H9 (cell line): ENCODE data around the gene LYSMD3. TPM values are rescaled to one million over a fixed set of nuclear protein-coding genes. Genes with fewer than 3 reads are reported as not detected.

Experiments used
- DNase-seq: peaks from one replicate; pipeline ENCODE4 v3.0.0-alpha.2; 2017
- H2AFZ ChIP-seq: one replicate; pipeline ENCODE4 v1.6.1; 2013; ENCODE audit warnings: mild to moderate bottlenecking, low read length, control low read depth, moderate library complexity
- H2AK5ac ChIP-seq: 2 replicates; pipeline ENCODE4 v1.6.1; 2013; ENCODE audit warnings: low read length, control low read depth, mixed read lengths; ENCODE audit not compliant: insufficient read length
- H2BK120ac ChIP-seq: one replicate; pipeline ENCODE4 v1.6.1; 2013; ENCODE audit warnings: low read depth, mild to moderate bottlenecking, low read length, control low read depth, inconsistent platforms; ENCODE audit not compliant: poor library complexity, severe bottlenecking
- H2BK12ac ChIP-seq: 2 replicates; pipeline ENCODE4 v1.6.1; 2013; ENCODE audit warnings: low read length, control low read depth, mixed read lengths, low read depth; ENCODE audit not compliant: insufficient read length
- H2BK15ac ChIP-seq: 2 replicates; pipeline ENCODE4 v1.6.1; 2013; ENCODE audit warnings: low read depth, low read length, control low read depth
- H2BK20ac ChIP-seq: one replicate; pipeline ENCODE4 v1.6.1; 2013; ENCODE audit warnings: low read depth, mild to moderate bottlenecking, low read length, control low read depth, inconsistent platforms; ENCODE audit not compliant: poor library complexity, severe bottlenecking
- H2BK5ac ChIP-seq: 2 replicates; pipeline ENCODE4 v1.6.1; 2013; ENCODE audit warnings: low read length, control low read depth, mixed read lengths; ENCODE audit not compliant: insufficient read length
- H3K14ac ChIP-seq: 2 replicates; pipeline ENCODE4 v1.6.1; 2013; ENCODE audit warnings: low read length, control low read depth; ENCODE audit not compliant: insufficient read depth
- H3K18ac ChIP-seq: 2 replicates; pipeline ENCODE4 v1.6.1; 2013; ENCODE audit warnings: low read depth, mild to moderate bottlenecking, mixed read lengths, low read length, control low read depth; ENCODE audit not compliant: insufficient read length
- H3K23ac ChIP-seq: 2 replicates; pipeline ENCODE4 v1.6.1; 2013; ENCODE audit warnings: low read length, control low read depth, mixed read lengths, low read depth; ENCODE audit not compliant: insufficient read length
- H3K23me2 ChIP-seq: 2 replicates; pipeline ENCODE4 v1.6.1; 2013; ENCODE audit warnings: low read depth, mild to moderate bottlenecking, mixed read lengths, low read length, control low read depth; ENCODE audit not compliant: insufficient read length, poor library complexity, severe bottlenecking
- H3K27ac ChIP-seq: 2 replicates; pipeline ENCODE4 v1.5.1; 2013; ENCODE audit warnings: low read length, control low read depth, mixed read lengths, low read depth; ENCODE audit not compliant: insufficient read length
- H3K27me3 ChIP-seq: 2 replicates; pipeline ENCODE4 v1.6.1; 2013; ENCODE audit warnings: low read length, control low read depth, inconsistent platforms; ENCODE audit not compliant: insufficient read depth
- H3K4ac ChIP-seq: 2 replicates; pipeline ENCODE4 v1.6.1; 2013; ENCODE audit warnings: low read depth, mild to moderate bottlenecking, control low read depth, inconsistent platforms, low read length, moderate library complexity
- H3K4me1 ChIP-seq: 2 replicates; pipeline ENCODE4 v1.6.1; 2013; ENCODE audit warnings: low read length, control low read depth, inconsistent platforms; ENCODE audit not compliant: insufficient read depth
- H3K4me2 ChIP-seq: 2 replicates; pipeline ENCODE4 v1.6.1; 2013; ENCODE audit warnings: low read length, control low read depth, mixed read lengths; ENCODE audit not compliant: insufficient read length, insufficient read depth
- H3K56ac ChIP-seq: 2 replicates; pipeline ENCODE4 v1.6.1; 2013; ENCODE audit warnings: low read depth, mild to moderate bottlenecking, mixed read lengths, low read length, control low read depth; ENCODE audit not compliant: insufficient read length
- H3K79me1 ChIP-seq: 2 replicates; pipeline ENCODE4 v1.6.1; 2013; ENCODE audit warnings: low read depth, mild to moderate bottlenecking, moderate library complexity, low read length, control low read depth, inconsistent platforms; ENCODE audit not compliant: insufficient read depth, poor library complexity, severe bottlenecking
- H3K79me2 ChIP-seq: 2 replicates; pipeline ENCODE4 v1.6.1; 2013; ENCODE audit warnings: low read length, control low read depth, inconsistent platforms; ENCODE audit not compliant: insufficient read depth
- H3K9ac ChIP-seq: 2 replicates; pipeline ENCODE4 v1.6.1; 2013; ENCODE audit warnings: low read length, control low read depth, mixed read lengths; ENCODE audit not compliant: insufficient read length; ENCODE audit errors: extremely low read depth
- H3K9me3 ChIP-seq: one replicate; pipeline ENCODE4 v1.6.1; 2013; ENCODE audit warnings: low read depth, low read length, inconsistent platforms; ENCODE audit not compliant: control insufficient read depth
- H3T11ph ChIP-seq: one replicate; pipeline ENCODE4 v1.6.1; 2013; ENCODE audit warnings: mild to moderate bottlenecking, low read length, control low read depth, inconsistent platforms
- H4K20me1 ChIP-seq: one replicate; pipeline ENCODE4 v1.6.1; 2013; ENCODE audit not compliant: control insufficient read depth, insufficient read length, insufficient read depth
- H4K5ac ChIP-seq: 2 replicates; pipeline ENCODE4 v1.6.1; 2013; ENCODE audit warnings: low read depth, mild to moderate bottlenecking, mixed read lengths, low read length, control low read depth; ENCODE audit not compliant: insufficient read length
- H4K8ac ChIP-seq: replicated peaks from 2 replicates; pipeline ENCODE4 v1.6.1; 2013; ENCODE audit warnings: low read length, control low read depth, mixed read lengths, low read depth; ENCODE audit not compliant: insufficient read length
- H4K91ac ChIP-seq: 2 replicates; pipeline ENCODE4 v1.6.1; 2013; ENCODE audit warnings: low read depth, mild to moderate bottlenecking, moderate library complexity, mixed read lengths, low read length, control low read depth; ENCODE audit not compliant: insufficient read length
- H3K27ac Mint-ChIP-seq, 3 experiments: 2 replicates in 2 of 3; 3 replicates in 1 of 3; pipeline ENCODE4 v1.8.0; 2020 to 2021; ENCODE audit warnings: mixed read lengths in 3 of 3, mild to moderate bottlenecking in 1 of 3, moderate library complexity in 1 of 3
- H3K27me3 Mint-ChIP-seq: 2 replicates; pipeline ENCODE4 v1.8.0; 2021; ENCODE audit warnings: low read depth, mild to moderate bottlenecking, moderate library complexity, mixed read lengths
- H3K36me3 Mint-ChIP-seq, 3 experiments: 2 replicates in 2 of 3; 3 replicates in 1 of 3; pipeline ENCODE4 v1.8.0; 2020 to 2021; ENCODE audit warnings: low read depth in 3 of 3, mixed read lengths in 3 of 3; ENCODE audit not compliant: insufficient read depth in 1 of 3
- H3K4me1 Mint-ChIP-seq, 2 experiments: 2 replicates each; pipeline ENCODE4 v1.8.0; 2020; ENCODE audit warnings: mixed read lengths in 2 of 2
- H3K4me3 Mint-ChIP-seq, 2 experiments: 2 replicates in 1 of 2; 3 replicates in 1 of 2; pipeline ENCODE4 v1.8.0; 2020 to 2021; ENCODE audit warnings: mild to moderate bottlenecking in 2 of 2, mixed read lengths in 2 of 2, moderate library complexity in 1 of 2
- H3K9me3 Mint-ChIP-seq, 2 experiments: 2 replicates in 1 of 2; 3 replicates in 1 of 2; pipeline ENCODE4 v1.8.0; 2020; ENCODE audit warnings: mild to moderate bottlenecking in 2 of 2, mixed read lengths in 2 of 2, moderate library complexity in 1 of 2
- CTCF ChIP-seq: fragments of 200-600 bp; sonication (generic); conservative IDR thresholded peaks from 3 replicates; pipeline ENCODE4 v1.8.0; 2021; ENCODE audit warnings: antibody characterized with exemption, mild to moderate bottlenecking
- WGBS: extraction: QIAGEN DNeasy Blood & Tissue Kit; methylation state at CpG from one replicate; pipeline ENCODE4 v1.1.7; 2013; ENCODE audit warnings: missing lambda C conversion rate, low lambda C conversion rate, mixed read lengths; ENCODE audit not compliant: insufficient read length; ENCODE audit errors: extremely low coverage; 5-methylcytosine and 5-hydroxymethylcytosine counted together
- total RNA-seq: library from RNA; stranded (reverse); gene quantifications from 2 replicates; pipeline ENCODE4 v1.2.1, GENCODE V29; 2021

LYSMD3 gene
- total RNA-seq, 1 experiment from 2014 or later: 14.0 TPM

DNA sequence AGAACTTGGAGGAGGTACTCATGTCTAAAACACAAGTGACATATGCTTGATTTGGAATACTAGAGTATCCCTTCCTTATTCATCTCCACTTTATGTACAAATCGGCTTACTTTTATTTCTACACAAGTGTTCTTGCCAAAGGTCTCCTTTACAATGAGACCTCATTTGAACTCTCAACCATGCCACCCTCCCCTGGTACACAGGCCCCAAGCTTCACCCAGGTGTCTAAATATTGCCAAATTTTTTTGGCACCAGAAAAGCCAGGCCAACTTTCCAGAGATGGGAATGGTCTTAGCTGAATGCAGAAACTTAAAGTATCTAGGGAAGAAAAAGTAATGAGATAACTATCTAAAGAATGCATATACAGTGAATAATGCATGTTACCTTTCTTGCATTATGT lies 18.9 kb downstream of the LYSMD3 start:
- Histone ChIP-seq H3K23ac (no peak overlapping the region), H3K23me2 (no peaks in the 10 kb centered on the region), H3K56ac (no peak overlapping the region), H3T11ph (no peak overlapping the region), H3K4ac (no peak overlapping the region), H2BK20ac (no peak overlapping the region), H2BK15ac (no peak overlapping the region), H4K20me1 (no peaks in the 10 kb centered on the region), H4K5ac (no peak overlapping the region), H3K4me1 (no peaks in the 10 kb centered on the region), H2BK120ac (no peak overlapping the region), H3K9me3 (no peaks in the 10 kb centered on the region), H2BK5ac (no peak overlapping the region), H2AFZ (no peak overlapping the region), H3K18ac (no peak overlapping the region), H4K8ac (no peak overlapping the region), H3K79me1 (peaks cover 3% of the 10 kb centered on the region), H3K27ac (no peak overlapping the region), H3K14ac (no peak overlapping the region), H2BK12ac (no peak overlapping the region), H3K4me2 (no peak overlapping the region), H3K79me2 (no peaks in the 10 kb centered on the region), H3K9ac (no peak overlapping the region), H2AK5ac (no peak overlapping the region), H4K91ac (no peak overlapping the region), H3K27me3 (no peaks in the 10 kb centered on the region)
- Mint-ChIP-seq H3K9me3 (no peaks in the 10 kb centered on the region), H3K4me1 (no peaks in the 10 kb centered on the region), H3K36me3 (peaks cover 31 to 56% (median 33%) of the 10 kb centered on the region in 3 experiments; a peak in 6 of 7 replicates), H3K4me3 (no peak overlapping the region), H3K27ac (no peak overlapping the region), H3K27me3 (no peaks in the 10 kb centered on the region)
- no peak for TF ChIP-seq CTCF
- no CpG with 5 or more reads among the region's 1 CpG for WGBS
- no peak for DNase-seq
